Right forelimb (tissue), 1 donor: ENCODE measurements around the gene THTPA.
"Not testable (repeated sequence)": the region's sequence is repeated elsewhere in the genome, so short reads cannot be mapped to it uniquely, and the experiment has no call there.

Experiments
- DNase-seq: peaks from one replicate; pipeline ENCODE4 v3.0.0-alpha.2; 2018

The THTPA gene

DNA sequence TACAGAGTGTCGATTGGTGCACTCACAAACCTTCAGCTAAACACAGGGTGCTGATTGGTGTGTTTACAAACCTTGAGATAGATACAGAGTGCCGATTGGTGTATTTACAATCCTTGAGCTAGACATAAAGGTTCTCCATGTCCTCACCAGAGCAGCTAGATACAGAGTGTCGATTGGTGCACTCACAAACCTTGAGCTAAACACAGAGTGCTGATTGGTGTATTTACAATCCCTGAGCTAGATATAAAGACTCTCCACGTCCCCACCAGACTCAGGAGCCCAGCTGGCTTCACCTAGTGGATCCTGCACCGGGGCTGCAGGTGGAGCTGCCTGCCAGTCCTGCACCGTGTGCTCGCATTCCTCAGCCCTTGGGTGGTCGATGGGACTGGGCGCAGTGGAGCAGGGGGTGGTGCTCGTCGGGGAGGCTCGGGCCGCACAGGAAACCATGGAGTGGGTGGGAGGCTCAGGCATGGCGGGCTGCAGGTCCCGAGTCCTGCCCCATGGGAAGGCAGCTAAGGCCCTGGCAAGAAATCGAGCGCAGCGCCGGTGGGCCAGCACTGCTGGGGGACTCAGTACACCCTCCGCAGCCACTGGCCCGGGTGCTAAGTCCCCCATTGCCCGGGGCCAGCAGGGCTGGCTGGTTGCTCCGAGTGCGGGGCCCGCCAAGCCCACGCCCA is 28.6 kb downstream of the THTPA start:
- DNase-seq, result not testable (repeated sequence)

DNA sequence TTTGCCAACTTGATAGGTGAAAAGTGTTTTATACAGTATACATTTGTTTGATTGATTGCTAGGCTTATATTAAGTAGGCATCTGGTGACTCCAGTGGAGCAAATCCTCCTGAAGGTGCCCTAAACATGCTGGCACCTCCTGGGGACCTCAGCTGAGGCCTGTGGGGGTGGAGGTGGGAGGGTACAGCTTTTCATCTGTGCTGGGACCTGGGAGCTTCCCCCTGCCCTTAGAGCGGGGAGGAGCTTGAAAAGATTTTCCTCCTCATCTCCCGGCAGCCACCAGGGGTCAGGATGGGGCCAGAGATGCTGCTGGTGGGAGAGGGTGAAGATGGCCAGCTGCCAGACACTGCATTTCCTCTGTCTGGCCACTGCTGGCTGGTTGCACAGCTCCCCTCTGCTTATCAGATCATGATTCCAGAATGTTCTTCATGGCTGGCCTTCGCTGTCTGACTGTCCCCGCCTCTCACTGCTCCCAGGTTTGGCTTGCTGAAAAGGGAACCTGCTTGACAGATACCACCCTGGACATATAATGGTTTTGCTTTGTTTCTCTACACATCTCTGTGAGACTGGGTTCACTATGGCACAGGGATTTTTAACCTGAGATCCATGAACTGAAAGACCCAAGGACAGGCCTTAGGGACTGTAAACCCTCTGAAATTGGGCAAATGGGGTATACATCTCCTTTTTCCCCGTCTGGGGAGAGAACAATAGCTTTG is 33.0 kb downstream of the THTPA start:
- DNase-seq, result peak; percentile 91

DNA sequence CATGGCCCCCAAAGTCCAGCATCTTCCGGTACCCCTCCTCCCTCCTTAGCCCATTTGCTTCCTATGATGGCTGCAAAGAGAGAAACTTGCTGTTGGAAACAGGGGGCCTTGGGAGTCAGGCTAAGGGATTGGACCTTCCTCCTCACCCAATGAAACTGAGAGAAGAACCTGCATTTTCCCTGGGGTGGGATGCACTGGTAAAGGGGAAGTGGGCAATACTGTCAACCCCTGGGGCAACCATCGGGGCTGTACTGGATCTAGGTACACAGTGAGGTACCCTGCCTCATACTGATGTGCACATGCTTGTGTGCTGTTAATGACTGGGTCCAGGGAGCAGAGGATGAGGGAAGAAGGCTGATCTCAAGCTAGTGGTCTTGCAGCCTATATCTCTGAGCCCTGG is 33.5 kb downstream of the THTPA start:
- DNase-seq, result no peak

DNA sequence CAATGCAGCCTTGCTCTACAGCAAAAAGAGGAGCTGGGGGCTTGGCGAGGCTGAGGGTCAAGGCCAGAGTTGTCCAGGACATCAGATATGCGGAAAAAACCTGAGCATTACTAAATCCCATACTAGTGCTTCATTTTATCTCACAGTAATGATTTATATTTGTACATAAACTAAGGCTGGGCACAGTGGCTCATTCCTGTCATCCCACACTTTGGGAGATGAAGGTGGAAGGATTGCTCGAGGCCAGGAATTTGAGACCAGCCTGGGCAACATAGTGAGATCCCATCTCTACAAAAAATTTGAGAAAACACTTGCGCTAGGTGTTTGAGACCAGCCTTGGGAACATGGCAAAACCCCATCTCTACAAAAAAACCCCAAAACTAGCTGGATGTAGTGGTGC is 34.1 kb downstream of the THTPA start:
- DNase-seq, result no peak

DNA sequence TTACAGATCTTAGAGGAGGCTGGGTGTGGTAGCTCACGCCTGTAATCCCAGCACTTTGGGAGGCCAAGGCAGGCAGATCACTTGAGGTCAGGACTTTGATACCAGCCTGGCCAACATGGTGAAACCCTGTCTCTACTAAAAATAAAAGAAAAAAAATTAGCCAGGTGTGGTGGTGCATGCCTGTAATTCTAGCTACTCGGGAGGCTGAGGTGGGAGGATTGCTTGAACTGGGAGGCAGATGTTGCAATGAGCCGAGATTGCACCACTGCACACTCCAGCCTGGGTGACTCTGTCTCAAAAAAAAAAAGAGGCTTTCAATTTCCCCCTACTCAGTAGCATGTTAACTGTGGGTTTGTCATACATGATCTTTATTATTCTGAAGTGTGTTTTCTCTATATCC is 38.1 kb downstream of the THTPA start:
- not testable (repeated sequence) for DNase-seq

DNA sequence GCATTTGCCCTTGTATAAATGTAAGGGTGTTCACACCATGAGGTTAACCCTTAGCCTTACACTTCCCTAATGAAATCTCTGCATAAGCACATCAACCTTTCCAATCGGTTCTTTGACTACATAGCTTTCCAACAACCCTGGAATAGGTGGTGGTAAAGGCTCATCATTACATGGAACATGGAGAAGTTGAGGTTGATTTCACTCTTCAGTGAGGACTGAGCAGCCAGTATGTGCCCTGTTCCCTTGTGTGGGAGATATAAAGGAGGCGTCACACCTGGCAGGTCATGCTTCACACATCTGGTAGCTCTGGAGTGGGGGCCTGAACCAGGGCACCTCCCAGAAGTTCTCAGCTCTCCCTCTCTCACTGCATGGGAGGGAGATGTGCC is 44.2 kb downstream of the THTPA start:
- peak; percentile 16 for DNase-seq

DNA sequence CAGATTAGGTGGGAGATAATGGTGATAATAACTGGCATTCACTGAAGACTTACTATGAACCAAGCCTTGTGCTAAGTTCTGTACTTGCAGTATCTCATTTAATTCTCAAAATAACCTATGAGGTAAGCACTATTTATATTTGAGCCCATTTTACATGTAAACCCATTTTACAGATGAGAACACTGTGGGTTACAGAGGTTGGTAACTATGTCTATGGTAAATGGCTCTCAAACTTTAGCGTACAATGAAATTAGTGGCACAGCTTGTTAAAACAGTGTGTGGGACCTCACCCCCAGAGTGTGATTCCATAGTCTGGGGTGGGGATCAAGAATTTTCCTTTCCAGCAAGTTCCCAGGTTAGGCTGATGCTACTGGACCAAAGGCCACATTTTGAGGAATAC is 44.7 kb downstream of the THTPA start:
- DNase-seq, result peak; percentile 33

DNA sequence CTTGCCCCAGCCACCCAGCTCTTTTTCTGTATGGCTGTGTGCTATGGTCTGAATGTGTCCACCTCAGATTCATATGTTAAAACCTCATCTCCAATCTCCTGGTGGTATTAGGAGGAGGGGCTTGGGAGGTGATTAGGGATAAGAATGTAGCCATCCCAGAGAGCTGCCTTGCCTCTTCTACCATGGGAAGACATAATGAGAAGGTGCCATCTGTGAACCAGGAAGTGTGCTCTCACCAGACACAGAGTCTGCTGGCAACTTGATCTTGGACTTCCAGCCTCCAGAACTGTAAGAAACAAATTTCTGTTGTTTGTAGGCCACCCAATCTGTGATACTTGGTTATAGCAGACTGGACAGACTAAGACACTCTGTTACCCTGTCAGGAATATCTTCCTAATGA is 45.4 kb downstream of the THTPA start:
- peak; percentile 15 for DNase-seq

DNA sequence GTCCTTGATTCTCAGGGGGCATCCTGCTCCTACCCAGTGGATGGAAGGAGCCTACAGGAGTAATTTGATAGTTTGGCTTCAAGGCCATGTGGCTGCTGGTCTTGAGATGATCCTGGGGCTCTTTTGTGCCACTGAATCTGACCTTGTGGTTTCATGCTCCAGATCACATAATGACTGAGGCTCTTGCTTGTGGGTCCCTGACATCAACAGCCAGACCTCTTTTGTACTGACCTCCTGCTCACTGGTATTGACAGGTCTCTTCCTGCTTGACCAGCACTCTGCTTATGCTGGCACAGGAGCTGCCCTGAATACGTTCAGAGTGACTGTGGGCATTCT is 45.7 kb downstream of the THTPA start:
- no peak for DNase-seq

DNA sequence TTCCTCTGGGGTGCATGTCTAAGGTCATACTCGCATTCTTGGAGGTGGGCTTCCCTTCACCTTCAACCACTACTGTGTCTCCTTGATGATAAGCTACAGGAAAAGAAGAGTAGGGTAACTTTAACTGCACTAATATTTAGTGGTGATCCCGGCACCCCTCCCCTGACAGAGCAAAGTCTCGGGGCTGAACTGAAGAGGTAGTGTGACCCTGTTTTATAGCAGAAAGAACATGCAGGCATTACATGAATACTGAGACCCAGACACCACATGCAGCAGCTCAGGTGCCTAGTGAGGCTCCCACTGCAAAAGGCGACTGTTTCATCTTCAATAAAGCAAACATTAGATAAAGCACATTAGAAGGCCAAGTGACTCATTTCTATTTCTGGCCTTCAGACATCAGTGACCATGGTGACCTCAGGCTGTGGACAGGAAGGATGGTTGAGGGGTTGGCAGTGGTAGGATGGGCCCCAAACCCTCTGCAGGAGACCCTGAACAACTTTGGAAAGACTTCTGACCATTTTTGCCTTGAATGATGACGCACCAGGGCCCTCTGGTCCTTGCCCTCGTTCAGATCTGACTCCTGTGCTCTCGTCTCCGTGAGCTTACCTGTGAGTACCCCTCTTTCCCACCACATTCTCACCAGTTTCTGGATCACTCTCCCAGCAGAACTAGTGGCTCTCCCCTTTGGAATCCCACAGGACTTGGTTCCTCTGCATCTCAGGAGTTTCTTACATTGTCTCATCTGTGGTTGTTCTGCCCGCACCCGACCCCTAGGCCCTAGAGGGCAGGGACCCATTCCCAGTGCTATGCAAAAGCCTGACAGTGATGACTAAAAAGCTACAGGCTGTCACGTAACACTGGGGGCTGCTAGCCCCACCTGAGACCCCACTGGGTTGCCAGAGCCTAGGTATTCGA is 46.4 kb downstream of the THTPA start:
- no peak for DNase-seq

DNA sequence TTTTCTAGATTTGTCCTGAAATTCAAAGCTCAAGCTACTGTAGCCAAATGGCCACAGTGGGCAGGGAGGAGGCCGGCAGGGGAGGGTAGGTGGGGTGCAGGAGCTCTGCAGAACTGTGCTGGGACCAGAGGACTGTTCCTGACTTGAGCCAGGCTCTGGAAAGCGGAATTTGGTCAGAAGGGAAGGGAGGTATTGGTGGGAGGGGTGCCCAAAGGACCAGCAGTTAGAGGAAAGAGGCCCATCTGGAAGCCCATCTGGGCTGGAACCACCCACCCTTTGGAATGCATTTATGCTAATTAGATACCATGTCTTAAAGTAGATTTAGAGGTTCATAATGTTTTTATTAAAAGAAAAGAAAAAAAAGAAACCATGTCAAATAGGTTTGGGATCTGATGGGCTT is 47.0 kb downstream of the THTPA start:
- DNase-seq, result no peak

DNA sequence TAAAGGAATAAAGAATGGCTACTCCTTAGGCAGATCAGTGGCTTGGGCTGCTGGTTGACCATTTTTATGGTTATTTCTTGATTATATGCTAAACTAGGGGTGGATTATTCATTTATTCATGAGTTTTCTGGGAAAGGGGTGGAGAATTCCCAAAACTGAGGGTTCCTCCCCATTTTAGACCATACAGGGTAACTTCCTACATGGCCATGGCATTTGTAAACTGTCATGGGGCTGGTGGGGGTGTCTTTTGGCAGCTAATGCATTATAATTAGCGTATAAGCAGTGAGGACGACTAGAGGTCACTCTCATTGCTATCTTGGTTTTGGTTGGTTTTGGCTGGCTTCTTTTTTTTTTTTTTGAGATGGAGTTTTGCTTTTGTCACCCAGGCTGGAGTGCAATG is 48.1 kb downstream of the THTPA start:
- DNase-seq, result no peak

DNA sequence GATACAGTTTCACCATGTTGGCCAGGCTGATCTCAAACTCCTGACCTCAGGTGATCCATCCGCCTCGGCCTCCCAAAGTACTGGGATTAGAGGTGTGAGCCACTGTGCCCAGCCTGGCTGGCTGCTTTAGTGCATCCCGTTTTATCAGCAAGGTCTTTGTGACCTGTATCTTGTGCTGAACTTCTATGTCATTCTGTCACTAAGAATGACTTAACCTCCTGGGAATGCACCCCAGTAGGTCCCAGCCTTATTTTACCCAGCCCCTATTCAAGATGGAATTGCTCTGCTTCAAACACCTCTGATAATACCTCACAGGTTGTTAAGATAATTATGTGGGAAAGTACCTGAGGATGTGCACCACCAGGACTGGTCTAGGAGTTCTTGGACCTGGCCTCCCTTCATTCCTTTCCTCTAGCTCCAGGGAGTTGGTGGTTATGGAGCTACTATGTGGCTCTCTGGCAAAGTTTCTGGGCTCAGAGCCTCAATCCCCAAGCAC is 48.7 kb downstream of the THTPA start:
- no peak for DNase-seq

DNA sequence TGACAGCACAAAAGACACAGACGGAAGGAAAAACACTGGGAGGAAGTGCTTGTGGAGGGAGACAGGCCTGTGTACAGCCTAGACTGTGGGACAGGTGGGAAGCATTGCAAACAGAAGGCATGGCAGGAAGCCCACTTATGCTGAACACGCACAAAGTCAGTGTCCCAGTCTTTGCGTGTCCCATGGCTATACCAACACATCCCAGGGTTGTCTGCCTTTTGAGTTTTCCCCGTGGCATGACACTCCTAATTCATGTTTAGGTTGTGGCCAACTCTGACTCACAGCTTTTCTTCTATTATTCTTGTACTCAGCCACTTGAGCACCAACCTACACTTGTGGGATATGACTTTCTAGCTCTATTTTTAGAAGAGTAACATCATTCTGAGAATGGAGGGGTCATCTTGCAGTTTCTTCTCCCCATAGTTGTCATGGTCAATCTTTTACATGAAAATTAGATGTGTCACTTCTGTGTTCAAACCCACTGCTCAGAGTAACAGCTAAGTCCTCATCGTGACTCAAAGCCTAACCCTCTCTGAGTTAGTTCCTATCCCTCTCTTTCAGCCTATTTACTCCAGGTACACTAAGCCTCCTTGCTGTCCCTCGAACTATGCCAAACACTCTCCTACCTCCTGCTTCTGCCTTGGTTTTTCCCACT is 50.0 kb downstream of the THTPA start:
- no peak for DNase-seq

DNA sequence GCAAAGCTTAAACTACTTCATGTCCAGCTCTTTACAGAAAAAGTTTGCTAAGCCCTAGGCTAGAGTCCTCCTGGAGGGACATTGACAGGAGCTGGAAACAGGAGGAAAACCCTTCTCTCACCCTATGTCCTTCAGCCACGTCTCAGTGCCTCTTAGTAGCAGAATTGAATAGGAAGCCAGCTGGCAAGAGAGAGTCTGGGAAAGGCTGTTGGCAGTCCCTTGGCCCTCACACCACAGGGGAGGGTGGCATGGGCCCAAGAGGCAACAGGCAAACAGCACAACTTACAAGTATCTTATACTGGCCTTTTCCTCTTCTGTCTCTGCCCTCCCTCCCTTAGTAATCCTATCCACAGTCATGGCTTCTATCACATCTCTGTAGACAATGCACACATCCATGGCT is 52.4 kb downstream of the THTPA start:
- DNase-seq, result no peak

DNA sequence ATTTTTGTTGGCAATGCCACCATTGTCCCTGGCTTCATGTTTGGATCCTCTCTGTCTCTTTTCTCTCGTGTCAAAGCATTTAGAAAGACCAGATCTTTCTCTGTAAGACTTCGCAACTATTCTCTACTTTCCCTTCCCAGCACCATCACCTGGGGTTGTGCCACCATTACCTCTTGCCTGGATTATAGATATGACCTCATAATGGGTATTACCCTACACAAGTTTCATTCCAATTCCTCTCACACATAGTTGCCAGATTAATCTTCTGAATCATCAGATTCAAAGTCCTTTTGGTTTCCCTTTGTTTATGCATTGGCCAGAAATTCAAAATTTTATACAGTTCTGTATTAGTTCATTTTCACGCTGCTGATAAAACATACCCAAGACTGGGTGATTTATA is 52.9 kb downstream of the THTPA start:
- no peak for DNase-seq

DNA sequence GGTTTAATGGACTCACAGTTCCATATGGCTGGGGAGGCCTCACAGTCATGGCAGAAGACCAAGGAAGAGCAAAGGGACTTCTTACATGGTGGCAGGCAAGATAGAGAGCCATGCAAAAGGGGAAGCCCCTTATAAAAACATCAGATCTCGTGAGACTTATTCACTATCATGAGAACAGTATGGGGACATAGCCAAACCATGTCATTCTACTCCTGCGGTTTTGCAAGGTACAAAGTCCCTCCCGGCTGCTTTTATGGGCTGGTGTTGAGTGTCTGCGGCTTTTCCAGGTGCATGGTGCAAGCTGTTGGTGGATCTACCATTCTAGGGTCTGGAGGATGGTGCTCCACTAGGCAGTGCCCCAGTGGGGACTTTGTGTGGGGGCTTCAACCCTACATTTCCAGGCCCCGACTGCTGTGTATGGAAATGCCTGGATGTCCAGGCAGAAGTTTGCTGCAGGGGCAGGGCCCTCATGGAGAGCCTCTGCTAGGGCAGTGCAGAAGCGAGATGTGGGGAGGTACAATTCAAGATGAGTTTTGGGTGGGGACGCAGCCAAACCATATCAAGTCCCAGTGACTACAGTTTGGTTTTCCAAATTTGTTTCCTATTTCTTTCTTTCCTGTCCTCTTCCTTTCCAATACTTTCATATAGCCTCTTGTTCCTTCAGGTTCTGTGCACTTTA is 53.5 kb downstream of the THTPA start:
- DNase-seq, result not testable (repeated sequence)
